HG03108 (cell line): ENCODE measurements around the gene TWIST2.

ENCODE experiments used
- ATAC-seq: cut with Tn5 transposase; IDR thresholded peaks from one replicate; pipeline ENCODE4 v1.9.1; 2021; ENCODE audit warnings: moderate library complexity; ENCODE audit not compliant: unreplicated experiment

The TWIST2 gene

GRCh38 chr2:238847841-238848690 lies at the start of gene TWIST2:
TSS of gene TWIST2 (plus strand) at chr2:238848085. CDS start at chr2:238848216, 131 bp downstream.
- ATAC-seq = no peak

DNA sequence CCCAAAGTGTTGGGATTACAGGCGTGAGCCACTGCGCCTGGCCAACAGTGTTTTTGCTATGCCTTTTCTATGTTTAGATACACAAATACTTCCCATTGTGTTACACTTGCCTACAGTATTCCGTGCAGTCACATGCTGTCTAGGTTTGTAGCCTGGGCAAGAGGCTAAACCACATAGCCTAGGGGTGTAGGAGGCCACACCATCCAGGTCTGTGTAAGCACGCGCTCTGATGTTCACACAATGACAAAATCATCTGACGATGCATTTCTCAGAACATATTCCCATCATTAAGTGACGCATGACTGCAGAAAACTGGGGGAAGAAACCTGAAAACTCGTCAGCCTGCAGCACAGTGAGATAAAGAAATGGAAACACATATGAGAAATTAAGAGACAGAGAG lies 46.1 kb upstream of the TWIST2 start:
- no peak for ATAC-seq

DNA sequence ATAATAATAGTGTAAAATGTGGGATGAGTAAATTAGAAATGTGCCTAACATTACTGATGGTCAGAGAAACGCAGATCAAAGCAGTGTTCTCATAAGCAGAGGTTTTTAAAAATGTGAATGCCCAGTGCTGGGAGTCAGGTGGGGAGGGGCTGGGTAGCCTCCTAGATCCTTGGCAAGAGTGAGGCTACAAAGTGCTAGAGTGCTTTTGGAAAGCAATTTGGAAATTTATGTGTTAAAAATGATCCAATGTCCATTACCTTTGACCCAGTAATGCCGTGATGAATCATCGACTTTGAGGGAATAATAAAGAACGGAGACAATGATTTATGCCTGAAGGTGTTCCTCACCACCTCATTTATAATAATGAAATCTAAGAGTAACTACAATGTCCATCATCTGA lies 44.9 kb upstream of the TWIST2 start:
- no peak for ATAC-seq

- no peak for ATAC-seq
These were observed 43.7 kb upstream of the TWIST2 start for GRCh38 chr2:238803996-238804870.

GRCh38 chr2:238808761-238809160 lies 39.1 kb upstream of the TWIST2 start:
- no peak for ATAC-seq

DNA sequence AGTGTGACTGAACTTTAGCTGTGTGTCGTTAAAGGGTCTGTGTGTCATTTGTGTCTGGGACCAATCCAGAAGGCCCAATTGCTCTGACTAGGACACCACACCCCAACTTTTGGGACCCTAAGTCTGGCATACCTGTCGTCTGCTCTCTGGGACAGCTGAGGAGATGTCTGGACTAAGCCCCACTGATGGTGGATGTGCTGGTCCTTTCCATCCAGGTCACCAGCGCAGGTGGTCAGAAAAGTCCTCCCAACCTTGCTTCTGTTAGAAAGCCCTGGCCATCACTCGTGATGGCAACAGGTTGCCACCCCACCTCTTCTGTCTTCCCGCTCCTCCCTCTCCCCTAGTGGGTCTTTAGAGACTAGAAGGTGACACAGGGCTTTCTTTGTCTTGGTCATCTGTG lies 37.6 kb upstream of the TWIST2 start:
- no peak for ATAC-seq

DNA sequence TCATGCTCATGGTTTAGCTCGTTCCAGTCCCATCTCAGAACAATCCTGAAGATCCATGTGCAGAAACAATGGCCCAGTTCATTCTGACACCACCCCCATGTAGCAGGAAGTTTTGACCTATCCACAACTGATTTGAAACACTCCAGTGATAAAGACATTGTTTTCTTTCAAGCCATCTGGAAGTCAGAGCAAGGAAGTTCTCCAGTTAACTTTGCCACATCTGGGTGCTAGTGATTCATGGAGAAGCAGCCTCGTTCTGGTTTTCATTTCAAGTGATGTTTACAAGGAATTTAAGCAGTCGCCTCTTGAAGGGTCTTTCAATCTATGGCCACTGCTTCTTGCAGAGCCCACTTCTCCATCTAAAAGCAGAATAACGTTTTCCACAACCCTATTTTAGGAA lies 36.6 kb upstream of the TWIST2 start:
- no peak for ATAC-seq

DNA sequence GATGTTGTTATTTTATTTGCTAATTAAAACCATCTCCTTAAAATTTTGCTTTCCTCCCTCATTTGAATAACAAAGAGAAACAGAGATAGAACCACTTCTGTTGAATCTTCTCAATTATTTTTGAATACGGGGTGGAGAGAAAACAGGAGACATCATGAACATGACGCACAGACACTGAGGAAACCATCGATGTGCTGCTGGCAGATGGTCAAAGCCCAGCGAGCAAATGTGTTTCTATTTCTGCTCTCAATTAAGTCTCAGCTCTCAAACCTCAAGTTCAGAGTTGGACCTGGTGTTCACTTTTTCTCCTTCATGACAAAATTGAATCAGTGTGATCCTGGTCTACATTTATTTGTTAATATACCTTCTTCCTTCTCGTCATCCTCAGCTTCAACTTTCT lies 36.1 kb upstream of the TWIST2 start:
- ATAC-seq = no peak

- no peak for ATAC-seq
These were observed 34.8 kb upstream of the TWIST2 start for GRCh38 chr2:238813109-238813508.

DNA sequence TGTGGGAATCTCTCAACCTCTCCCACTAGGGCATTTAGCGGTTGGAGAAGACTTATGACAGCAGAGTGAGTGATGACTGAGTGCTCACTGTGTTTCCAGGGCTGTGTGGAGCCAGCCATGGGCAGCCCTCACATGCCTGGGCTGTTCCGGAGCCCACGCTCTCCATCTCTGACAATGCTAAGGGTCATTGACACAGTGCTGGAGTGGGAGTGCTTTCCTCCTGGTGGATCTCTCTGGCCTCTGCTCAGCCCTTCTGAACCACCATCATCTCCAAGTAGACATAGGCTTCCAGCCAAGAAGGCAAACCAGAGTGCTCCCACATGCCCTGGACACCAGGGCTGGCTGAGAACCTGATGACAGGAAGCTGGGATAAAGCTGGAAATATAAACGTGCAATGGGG lies 33.1 kb upstream of the TWIST2 start:
- no peak for ATAC-seq

GRCh38 chr2:238816291-238816690 lies 31.6 kb upstream of the TWIST2 start:
- ATAC-seq = no peak

GRCh38 chr2:238817382-238817781 lies 30.5 kb upstream of the TWIST2 start:
- ATAC-seq = no peak

GRCh38 chr2:238817891-238818290 lies 30.0 kb upstream of the TWIST2 start:
- no peak for ATAC-seq

GRCh38 chr2:238818561-238818960 lies 29.3 kb upstream of the TWIST2 start:
- no peak for ATAC-seq

- no peak for ATAC-seq
These were observed 27.7 kb upstream of the TWIST2 start for GRCh38 chr2:238820197-238820596.

DNA sequence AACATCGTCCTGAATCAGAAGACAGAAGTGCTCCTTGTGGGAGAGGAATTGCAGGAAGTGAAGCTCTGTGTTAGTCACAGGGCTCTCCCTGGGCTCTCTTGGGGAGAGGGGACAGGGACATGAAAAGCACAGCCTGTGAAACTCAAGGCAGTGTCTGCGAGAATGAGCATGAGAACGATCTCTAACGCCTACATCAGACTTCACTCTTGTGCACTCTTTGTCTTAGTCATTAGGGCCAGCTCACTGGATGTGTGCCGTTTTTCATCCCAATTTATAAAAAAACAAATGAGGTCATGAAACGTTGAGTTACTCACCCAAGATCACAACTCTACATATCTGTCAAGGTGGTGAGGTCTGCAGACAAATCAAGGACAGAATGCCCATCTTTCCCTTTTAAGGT lies 27.0 kb upstream of the TWIST2 start:
- no peak for ATAC-seq

GRCh38 chr2:238821391-238821790 lies 26.5 kb upstream of the TWIST2 start:
- no peak for ATAC-seq

GRCh38 chr2:238821944-238822670 lies 25.8 kb upstream of the TWIST2 start:
- ATAC-seq = no peak

GRCh38 chr2:238822955-238823354 lies 24.9 kb upstream of the TWIST2 start:
- no peak for ATAC-seq

DNA sequence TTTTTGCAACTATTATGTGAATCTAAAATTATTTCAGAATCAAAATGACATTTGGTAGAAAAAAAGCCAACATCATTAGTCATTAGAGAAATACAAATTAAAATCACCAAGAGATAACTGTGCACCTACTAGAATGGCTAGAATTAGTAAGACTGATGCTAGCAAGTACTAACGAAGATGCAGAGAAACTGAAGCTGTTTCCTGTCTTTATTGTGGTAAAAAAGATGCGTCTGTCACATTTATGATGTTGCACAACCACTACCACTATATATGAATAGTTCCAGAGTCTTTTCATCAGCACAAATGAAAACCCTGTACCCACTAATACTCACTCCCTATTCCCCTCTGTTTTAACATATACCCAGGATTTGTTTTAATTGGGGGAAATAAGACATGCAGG lies 16.7 kb upstream of the TWIST2 start:
- no peak for ATAC-seq

GRCh38 chr2:238834982-238835381 lies 12.9 kb upstream of the TWIST2 start:
- ATAC-seq = no peak
